Measurements from ENCODE around the gene IER5L. TPM values are rescaled to one million over a fixed set of nuclear protein-coding genes. Genes with fewer than 3 reads are reported as not detected.

IER5L gene
- total RNA-seq, 1 donor from 2014 or later = 9.6 TPM

DNA sequence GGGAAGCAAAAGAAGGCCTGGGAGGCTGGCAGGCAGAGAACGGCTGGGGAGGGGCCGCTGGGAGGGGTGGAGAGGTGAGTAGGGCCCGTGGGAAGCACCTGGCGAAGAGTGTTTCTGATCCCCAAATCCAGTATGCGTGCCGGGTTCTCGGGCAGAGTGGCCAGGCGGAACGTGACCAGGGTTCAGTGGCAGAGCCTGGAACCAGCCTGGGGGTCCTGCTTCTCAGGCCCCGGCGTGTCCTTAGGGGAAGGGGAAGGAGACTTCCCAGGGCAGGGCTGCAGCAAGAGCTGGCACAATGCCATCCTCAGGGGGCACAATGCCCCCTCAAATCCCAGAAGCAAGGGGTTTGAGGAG is 25.5 kb upstream of the IER5L start:
- H3K4me1 ChIP-seq = no peaks in the 10 kb centered on the region
- DNase-seq (no peak), ATAC-seq (no peak)
- H3K9me3 ChIP-seq = no peaks in the 10 kb centered on the region
- peak overlapping the region; percentile 79 for H3K4me3 ChIP-seq
- H3K36me3 ChIP-seq = no peaks in the 10 kb centered on the region
- H3K27ac ChIP-seq = peak overlapping the region; percentile 99
- no peaks in the 10 kb centered on the region for H3K27me3 ChIP-seq
- TF ChIP-seq, protein P1, sequence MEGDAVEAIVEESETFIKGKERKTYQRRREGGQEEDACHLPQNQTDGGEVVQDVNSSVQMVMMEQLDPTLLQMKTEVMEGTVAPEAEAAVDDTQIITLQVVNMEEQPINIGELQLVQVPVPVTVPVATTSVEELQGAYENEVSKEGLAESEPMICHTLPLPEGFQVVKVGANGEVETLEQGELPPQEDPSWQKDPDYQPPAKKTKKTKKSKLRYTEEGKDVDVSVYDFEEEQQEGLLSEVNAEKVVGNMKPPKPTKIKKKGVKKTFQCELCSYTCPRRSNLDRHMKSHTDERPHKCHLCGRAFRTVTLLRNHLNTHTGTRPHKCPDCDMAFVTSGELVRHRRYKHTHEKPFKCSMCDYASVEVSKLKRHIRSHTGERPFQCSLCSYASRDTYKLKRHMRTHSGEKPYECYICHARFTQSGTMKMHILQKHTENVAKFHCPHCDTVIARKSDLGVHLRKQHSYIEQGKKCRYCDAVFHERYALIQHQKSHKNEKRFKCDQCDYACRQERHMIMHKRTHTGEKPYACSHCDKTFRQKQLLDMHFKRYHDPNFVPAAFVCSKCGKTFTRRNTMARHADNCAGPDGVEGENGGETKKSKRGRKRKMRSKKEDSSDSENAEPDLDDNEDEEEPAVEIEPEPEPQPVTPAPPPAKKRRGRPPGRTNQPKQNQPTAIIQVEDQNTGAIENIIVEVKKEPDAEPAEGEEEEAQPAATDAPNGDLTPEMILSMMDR (IDR thresholded peaks at IDR 0.05) = no peak
- intact Hi-C loops (cut with DNase I) = no loop called here

DNA sequence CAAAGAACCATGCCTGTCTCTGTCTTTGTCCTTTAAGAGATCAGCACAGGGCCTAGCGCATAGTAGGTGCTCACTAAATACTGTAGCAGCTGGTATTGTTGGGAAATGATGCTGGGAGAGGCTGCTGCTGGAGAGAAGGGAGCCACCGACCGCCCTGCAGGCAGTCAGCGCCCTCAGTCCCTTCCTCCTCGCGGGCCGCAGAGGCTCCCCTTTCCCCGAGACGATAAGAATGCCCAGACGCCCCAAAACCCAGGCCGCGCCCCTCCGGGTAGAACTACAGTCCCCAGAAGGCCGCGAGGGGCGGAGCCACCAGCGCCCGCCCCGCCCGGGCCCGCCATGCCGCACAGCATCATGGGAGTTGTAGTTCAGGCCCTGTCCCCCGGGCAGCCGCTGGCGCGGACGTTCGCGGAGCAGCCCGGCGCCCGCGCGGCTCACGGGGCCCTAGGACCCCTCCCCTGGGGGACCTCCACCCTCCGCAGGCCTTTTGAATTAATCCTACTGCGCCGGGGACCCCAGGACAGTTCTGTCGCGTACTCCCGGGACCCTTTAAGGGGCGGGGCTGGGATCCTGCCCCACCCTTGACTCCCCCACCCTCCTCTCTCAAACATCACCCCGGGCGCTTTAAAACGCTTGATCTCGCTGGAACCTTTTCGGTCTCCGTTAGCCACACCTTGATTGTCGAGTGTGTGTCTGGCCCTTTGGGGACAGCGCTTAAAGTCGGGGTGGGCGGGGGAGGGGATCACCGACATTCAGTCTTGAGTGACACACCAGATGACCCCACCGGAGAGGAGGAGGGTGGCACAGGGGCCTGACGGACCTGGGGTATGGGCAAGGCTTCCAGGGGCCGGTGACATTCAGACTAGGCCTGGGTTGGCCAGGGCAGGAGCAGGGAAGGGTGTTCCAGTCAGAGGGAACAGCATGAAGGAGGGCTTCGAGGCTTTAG is 24.8 kb upstream of the IER5L start:
- peak overlapping the region; percentile 79 for H3K4me3 ChIP-seq
- TF ChIP-seq, protein P1 (IDR thresholded peaks at IDR 0.05) = no peak
- no peaks in the 10 kb centered on the region for H3K27me3 ChIP-seq
- H3K36me3 ChIP-seq = no peaks in the 10 kb centered on the region
- H3K9me3 ChIP-seq = no peaks in the 10 kb centered on the region
- peak; percentile 96 for ATAC-seq
- DNase-seq = peak; percentile 94
- H3K4me1 ChIP-seq = no peaks in the 10 kb centered on the region
- H3K27ac ChIP-seq = peak overlapping the region; percentile 99
- intact Hi-C loops (cut with DNase I) = no loop called here

DNA sequence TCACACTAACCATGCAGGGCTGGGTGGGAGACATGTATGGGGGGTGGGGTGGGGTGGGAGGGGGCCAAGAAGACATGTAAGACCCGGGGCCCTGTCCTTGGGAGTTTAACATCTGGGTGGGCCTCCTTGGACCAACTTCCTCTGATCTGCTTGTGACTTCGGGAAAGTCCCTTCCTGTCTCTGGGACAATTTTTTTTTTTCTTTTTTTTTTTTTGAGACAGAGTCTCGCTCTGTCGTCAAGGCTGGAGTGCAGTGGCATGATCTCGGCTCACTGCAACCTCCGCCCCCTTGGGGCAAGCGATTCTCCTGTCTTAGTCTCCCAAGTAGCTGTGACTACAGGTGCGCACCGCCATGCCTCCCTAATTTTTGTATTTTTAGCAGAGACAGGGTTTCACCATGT is 23.8 kb upstream of the IER5L start:
- Histone ChIP-seq H3K27me3 (no peaks in the 10 kb centered on the region), H3K9me3 (no peaks in the 10 kb centered on the region), H3K36me3 (no peaks in the 10 kb centered on the region), H3K4me3 (no peak overlapping the region), H3K27ac (no peak overlapping the region), H3K4me1 (no peaks in the 10 kb centered on the region)
- TF ChIP-seq, protein P1 (IDR thresholded peaks at IDR 0.05) = no peak
- DNase-seq (no peak), ATAC-seq (no peak)
- intact Hi-C loops (cut with DNase I) = no loop called here

DNA sequence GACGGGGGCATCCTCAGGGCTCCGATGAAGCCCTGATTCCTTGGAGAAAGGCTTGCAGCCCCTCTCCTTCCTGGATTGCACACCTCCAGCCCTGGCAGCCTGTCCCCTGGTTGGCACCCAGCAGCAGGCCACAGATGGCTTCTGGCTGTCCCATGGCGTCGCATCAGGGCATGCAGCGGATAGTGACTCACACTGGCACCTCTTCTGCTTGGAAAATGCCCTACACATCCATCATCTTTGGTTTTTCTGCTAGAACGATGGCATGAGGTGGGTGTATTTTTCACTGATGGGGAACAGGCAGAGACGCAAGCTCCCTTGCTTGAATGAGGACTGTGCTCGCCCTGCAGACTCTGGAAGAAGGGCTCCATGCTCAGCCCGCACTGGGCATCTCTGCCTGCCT is 23.2 kb upstream of the IER5L start:
- TF ChIP-seq, protein P1 (IDR thresholded peaks at IDR 0.05) = no peak
- Histone ChIP-seq H3K27me3 (no peaks in the 10 kb centered on the region), H3K36me3 (no peaks in the 10 kb centered on the region), H3K4me1 (no peaks in the 10 kb centered on the region), H3K4me3 (no peak overlapping the region), H3K27ac (no peak overlapping the region), H3K9me3 (no peaks in the 10 kb centered on the region)
- ATAC-seq (no peak), DNase-seq (no peak)
- intact Hi-C loops (cut with DNase I) = no loop called here

DNA sequence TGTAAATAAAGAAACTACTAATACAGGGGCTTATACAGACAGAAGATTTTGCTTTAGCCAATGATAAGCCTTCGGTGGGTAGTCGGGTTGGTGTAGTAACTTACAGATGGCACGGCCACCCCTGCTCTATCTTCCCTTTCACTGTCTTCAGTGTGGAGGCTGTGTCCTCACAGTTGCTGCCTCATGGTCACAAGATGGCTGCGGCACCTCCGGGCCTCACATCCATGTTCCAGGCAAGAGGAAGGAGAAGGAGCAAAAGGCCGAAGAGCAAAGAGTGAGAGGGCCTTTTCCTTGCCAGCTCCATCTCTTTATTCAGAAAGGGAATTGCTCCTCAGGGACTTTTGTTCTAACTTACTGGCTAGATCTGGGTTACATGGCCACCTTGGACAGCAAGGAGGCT is 22.2 kb upstream of the IER5L start:
- Histone ChIP-seq H3K9me3 (no peaks in the 10 kb centered on the region), H3K27me3 (no peaks in the 10 kb centered on the region), H3K4me1 (no peaks in the 10 kb centered on the region), H3K4me3 (no peak overlapping the region), H3K36me3 (no peaks in the 10 kb centered on the region), H3K27ac (no peak overlapping the region)
- intact Hi-C loops (cut with DNase I) = no loop called here
- no peak for ATAC-seq
- DNase-seq = no peak
- TF ChIP-seq, protein P1 (IDR thresholded peaks at IDR 0.05) = no peak

Data from upper lobe of right lung (tissue), 1 donor.